K562 (cell line): ENCODE data around the gene DCAF17. TPM values are rescaled to one million over a fixed set of nuclear protein-coding genes. Genes with fewer than 3 reads are reported as not detected.
"Not testable (repeated sequence)": the region's sequence is repeated elsewhere in the genome, so short reads cannot be mapped to it uniquely, and the experiment has no call there.

ENCODE experiments used
- ATAC-seq: fragments of 200-7000 bp; cut with Tn5 transposase; 3 replicates; pipeline ENCODE4 v1.9.1; 2020; ENCODE audit warnings: moderate library complexity
- BruUV-seq: library from RNA; stranded (reverse); fragments of 400-500 nt; replicated peaks from 2 replicates; lab custom pipeline; 2021; lab: Mats Ljungman, UMichigan
- CTCF ChIA-PET: fragments of 300-600 bp; formaldehyde crosslinking; extraction: SDS; loops from one replicate; lab custom pipeline; 2021; ENCODE audit warnings: low intra/inter-chr PET ratio; lab: Yijun Ruan, JAX
- POLR2A ChIA-PET: fragments of 300-600, 350-650 bp; sonication (Branson Sonifier 250); formaldehyde crosslinking; extraction: SDS; loops from one replicate; lab custom pipeline; 2021; ENCODE audit warnings: antibody characterized with exemption, inconsistent platforms; lab: Yijun Ruan, JAX
- DNase-seq, 4 experiments: peaks; one replicate each; pipeline versions ENCODE4 v3.0.0 to v3.0.0-alpha.2; 2011 to 2018; ENCODE audit warnings: low spot score in 3 of 4, mixed read lengths in 3 of 4; ENCODE audit errors: extremely low read depth in 1 of 4
- FAIRE-seq: peaks from 2 replicates; lab custom pipeline; 2011; peaks lifted over from hg19 to GRCh38; lab: Jason Lieb, UNC
- H2AFZ ChIP-seq: 2 replicates; pipeline ENCODE4 v1.6.0; 2011; ENCODE audit warnings: low read depth, low read length, control low read depth, inconsistent platforms
- H3K27ac ChIP-seq: fragments of 200-600 bp; 3 replicates; pipeline ENCODE4 v1.8.0; 2011; ENCODE audit warnings: low read depth, mild to moderate bottlenecking, control low read depth, inconsistent platforms, low read length, moderate library complexity, mixed read lengths; ENCODE audit errors: extremely low read depth
- H3K27me3 ChIP-seq, 2 experiments: fragments of 300-600 bp in 1 of 2; 2 replicates in 1 of 2; 3 replicates in 1 of 2; pipeline versions ENCODE4 v1.6.0 to v1.8.0; 2011; ENCODE audit warnings: inconsistent platforms in 2 of 2, low read length in 2 of 2, mild to moderate bottlenecking in 1 of 2, mixed read lengths in 1 of 2, moderate library complexity in 1 of 2; ENCODE audit not compliant: control insufficient read depth in 2 of 2, insufficient read depth in 2 of 2
- H3K36me3 ChIP-seq: fragments of 300-600 bp; 3 replicates; pipeline ENCODE4 v1.8.0; 2011; ENCODE audit warnings: mild to moderate bottlenecking, low read length, inconsistent platforms; ENCODE audit not compliant: control insufficient read depth, insufficient read depth
- H3K4me1 ChIP-seq, 2 experiments: fragments of 200-600 bp in 1 of 2; replicated peaks in 1 of 2; 2 replicates in 1 of 2; 3 replicates in 1 of 2; pipeline versions ENCODE4 v1.5.1 to v1.8.0; 2011; ENCODE audit warnings: inconsistent platforms in 2 of 2, low read length in 2 of 2, mild to moderate bottlenecking in 1 of 2, mixed read lengths in 1 of 2, moderate library complexity in 1 of 2; ENCODE audit not compliant: control insufficient read depth in 2 of 2, insufficient read depth in 2 of 2
- H3K4me2 ChIP-seq: 2 replicates; pipeline ENCODE4 v1.6.1; 2011; ENCODE audit warnings: low read length, control low read depth, inconsistent platforms, mixed read lengths; ENCODE audit not compliant: insufficient read depth
- H3K4me3 ChIP-seq: fragments of 200-600 bp; sonication (generic), shearing (Covaris generic); 2 replicates; pipeline ENCODE4 v1.5.1; 2016; ENCODE audit warnings: control low read depth, inconsistent platforms
- H3K79me2 ChIP-seq: fragments of 200-600 bp; 3 replicates; pipeline ENCODE4 v1.8.0; 2011; ENCODE audit warnings: low read length, inconsistent platforms; ENCODE audit not compliant: control insufficient read depth, insufficient read depth
- H3K9ac ChIP-seq, 2 experiments: 2 replicates each; pipeline versions ENCODE4 v1.6.0 to v1.6.1; 2011; ENCODE audit warnings: low read depth in 2 of 2, low read length in 2 of 2, control low read depth in 1 of 2, inconsistent platforms in 1 of 2, mild to moderate bottlenecking in 1 of 2, mixed read lengths in 1 of 2; ENCODE audit not compliant: insufficient read depth in 1 of 2
- H3K9me1 ChIP-seq: one replicate; pipeline ENCODE4 v1.6.0; 2011; ENCODE audit warnings: inconsistent platforms, mild to moderate bottlenecking, low read length, moderate library complexity; ENCODE audit not compliant: control insufficient read depth, insufficient read depth
- H3K9me3 ChIP-seq: replicated peaks from 2 replicates; pipeline ENCODE4 v1.5.1; 2011; ENCODE audit warnings: low read depth, low read length, inconsistent platforms; ENCODE audit not compliant: control insufficient read depth, insufficient read depth
- H4K20me1 ChIP-seq: replicated peaks from 2 replicates; pipeline ENCODE4 v1.6.1; 2011; ENCODE audit warnings: low read length, inconsistent platforms, mixed read lengths; ENCODE audit not compliant: control insufficient read depth, insufficient read depth
- ERF ChIP-seq: fragments of 450-650 bp; formaldehyde crosslinking; IDR thresholded peaks from 2 replicates; pipeline ENCODE4 v1.4.0; 2020; ENCODE audit warnings: mild to moderate bottlenecking, mixed read lengths
- TRIM28 ChIP-seq: fragments of 450-650 bp; IDR thresholded peaks from 2 replicates; pipeline ENCODE4 v1.6.1; 2017
- ZNF57 ChIP-seq: fragments of 450-650 bp; formaldehyde crosslinking; IDR thresholded peaks from 2 replicates; pipeline ENCODE4 v1.4.0; 2020; ENCODE audit warnings: mild to moderate bottlenecking, moderate library complexity
- WGBS: fragments of 100-300 bp; shearing (Covaris generic); methylation state at CpG from one replicate; pipeline ENCODE4 v1.1.6; 2016; ENCODE audit warnings: low coverage, mixed read lengths; ENCODE audit not compliant: insufficient coverage; ENCODE audit errors: missing lambda C conversion rate; 5-methylcytosine and 5-hydroxymethylcytosine counted together
- in situ Hi-C: fragments of 300-500 bp; cut with MboI; formaldehyde crosslinking; loops from 4 replicates; pipeline ENCODE4 v1.15.0; 2018; ENCODE audit warnings: inconsistent platforms, mixed read lengths
- intact Hi-C: fragments of 100-400 bp; cut with micrococcal nuclease; formaldehyde crosslinking; loops from 2 replicates; pipeline ENCODE4 v1.14.2; 2022
- polyA plus RNA-seq, 8 experiments: library from polyadenylated mRNA; depleted of rRNA in 4 of 8; stranded (reverse) in 5 of 8; unstranded in 3 of 8; fragments of >200 nt; fragmentation: Nextera tagmentation in 2 of 8; fragmentation: Illumina TruSeq in 1 of 8; extraction: Ambion mirVana in 2 of 8; extraction: Trizol in 1 of 8; gene quantifications; 2 replicates each; pipeline versions ENCODE4 v1.2.1 to v1.2.3, GENCODE V29; 2011 to 2014; ENCODE audit warnings: inconsistent platforms in 1 of 8, missing spikeins in 1 of 8
- total RNA-seq, 7 experiments: library from RNA; depleted of rRNA in 6 of 7; stranded (reverse); fragments of >200 nt in 6 of 7; fragmentation: Illumina TruSeq in 2 of 7; extraction: Trizol in 2 of 7; gene quantifications; 2 replicates each; pipeline versions ENCODE4 v1.2.1 to v1.2.3, GENCODE V29; 2011 to 2021; ENCODE audit warnings: low replicate concordance in 1 of 7
- TF ChIP-seq, protein P1 (sequence below): fragments of 450-650 bp; formaldehyde crosslinking; IDR thresholded peaks from 2 replicates; pipeline ENCODE4 v1.4.0; 2020; ENCODE audit warnings: mild to moderate bottlenecking, mixed read lengths

Gene DCAF17
- total and polyA plus RNA-seq, 9 of the 15 experiments (the other 6 are each of a cell fraction or from before 2014, with no cell fraction given), result 10.0 to 38.5 (median 27.1) TPM

GRCh38 chr2:171497664-171498063 lies 63.6 kb downstream of the DCAF17 start:
- H3K27me3 ChIP-seq, H3K4me1 ChIP-seq, H3K79me2 ChIP-seq, DNase-seq, FAIRE-seq, H3K36me3 ChIP-seq, H3K9me3 ChIP-seq, H2AFZ ChIP-seq, H3K4me3 ChIP-seq, H3K27ac ChIP-seq, H3K9ac ChIP-seq: not testable (repeated sequence)
- WGBS, result 77% methylated on average over 5 of the region's 5 CpGs
- TF ChIP-seq ZNF57 (CRISPR knock-in tag) (peak; percentile 99), TRIM28 (peak; percentile 48; the same call in 1 of the 2 replicates)
- TF ChIP-seq, all 486 proteins: peak for 2; not testable (repeated sequence) for 484
- in situ Hi-C loops, intact Hi-C loops, H3K9me1 ChIP-seq, H4K20me1 ChIP-seq, ATAC-seq, BruUV-seq, H3K4me2 ChIP-seq, CTCF ChIA-PET, POLR2A ChIA-PET: not testable (repeated sequence)

GRCh38 chr2:171505374-171505773 lies 71.3 kb downstream of the DCAF17 start:
- ATAC-seq, result no peak
- 26% methylated on average over 2 of the region's 2 CpGs for WGBS
- Histone ChIP-seq H2AFZ (no peak overlapping the region), H3K27ac (no peak overlapping the region), H4K20me1 (no peaks in the 10 kb centered on the region), H3K4me1 (no peaks in the 10 kb centered on the region), H3K27me3 (no peaks in the 10 kb centered on the region), H3K9me3 (no peaks in the 10 kb centered on the region), H3K36me3 (no peaks in the 10 kb centered on the region), H3K79me2 (no peaks in the 10 kb centered on the region), H3K9ac (no peak overlapping the region), H3K4me3 (no peak overlapping the region), H3K9me1 (no peaks in the 10 kb centered on the region), H3K4me2 (no peak overlapping the region)
- no peak for FAIRE-seq
- BruUV-seq, result no TSS peak
- intact Hi-C loops (no loop called here), in situ Hi-C loops (no loop called here)
- POLR2A ChIA-PET, result interaction anchor here (0.7 to 2.7 kb wide), 3 partner anchors 16 to 25 kb away, joined by 3 to 15 read pairs (median 6); partner anchors contain the start of gene CYBRD1
- CTCF ChIA-PET, result no interaction called here
- TF ChIP-seq, protein P1, sequence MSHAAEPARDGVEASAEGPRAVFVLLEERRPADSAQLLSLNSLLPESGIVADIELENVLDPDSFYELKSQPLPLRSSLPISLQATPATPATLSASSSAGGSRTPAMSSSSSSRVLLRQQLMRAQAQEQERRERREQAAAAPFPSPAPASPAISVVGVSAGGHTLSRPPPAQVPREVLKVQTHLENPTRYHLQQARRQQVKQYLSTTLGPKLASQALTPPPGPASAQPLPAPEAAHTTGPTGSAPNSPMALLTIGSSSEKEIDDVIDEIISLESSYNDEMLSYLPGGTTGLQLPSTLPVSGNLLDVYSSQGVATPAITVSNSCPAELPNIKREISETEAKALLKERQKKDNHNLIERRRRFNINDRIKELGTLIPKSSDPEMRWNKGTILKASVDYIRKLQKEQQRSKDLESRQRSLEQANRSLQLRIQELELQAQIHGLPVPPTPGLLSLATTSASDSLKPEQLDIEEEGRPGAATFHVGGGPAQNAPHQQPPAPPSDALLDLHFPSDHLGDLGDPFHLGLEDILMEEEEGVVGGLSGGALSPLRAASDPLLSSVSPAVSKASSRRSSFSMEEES (CRISPR knock-in tag), result peak; percentile 77
- TF ChIP-seq ERF (CRISPR knock-in tag), result no peak
- no peak for DNase-seq
